Thoracic aorta (tissue), 2 donors: ENCODE data around the gene UAP1L1. TPM values are rescaled to one million over a fixed set of nuclear protein-coding genes. Genes with fewer than 3 reads are reported as not detected.
"Not testable (repeated sequence)": the region's sequence is repeated elsewhere in the genome, so short reads cannot be mapped to it uniquely, and the experiment has no call there.

Source experiments
- ATAC-seq: fragments of 150-250 bp; one replicate; pipeline ENCODE4 v1.8.0; 2017; ENCODE audit warnings: low read depth; ENCODE audit not compliant: insufficient number of reproducible peaks, low FRiP score
- DNase-seq: peaks from one replicate; pipeline ENCODE4 v3.0.0-alpha.2; 2020; ENCODE audit warnings: low spot score
- H3K27ac ChIP-seq, 2 donors: fragments of 200-600 bp; sonication (generic); 1 replicate in 1 of 2; 2 replicates in 1 of 2; pipeline ENCODE4 v1.5.1; 2016; ENCODE audit warnings: mild to moderate bottlenecking in 2 of 2, moderate library complexity in 2 of 2
- H3K27me3 ChIP-seq: fragments of 200-600 bp; sonication (generic); replicated peaks from 2 replicates; pipeline ENCODE4 v1.6.0; 2016; ENCODE audit warnings: mild to moderate bottlenecking; ENCODE audit not compliant: insufficient read depth
- H3K36me3 ChIP-seq: fragments of 200-600 bp; sonication (generic); one replicate; pipeline ENCODE4 v1.5.1; 2016
- H3K4me1 ChIP-seq, 2 donors: fragments of 200-600 bp; sonication (generic); 1 replicate in 1 of 2; 2 replicates in 1 of 2; pipeline versions ENCODE4 v1.5.1 to v1.6.0; 2016; ENCODE audit warnings: low read depth in 2 of 2, mild to moderate bottlenecking in 1 of 2; ENCODE audit not compliant: control insufficient read depth in 1 of 2
- H3K4me3 ChIP-seq: fragments of 200-600 bp; sonication (generic); 2 replicates; pipeline ENCODE4 v1.5.1; 2016; ENCODE audit warnings: mild to moderate bottlenecking
- H3K9me3 ChIP-seq: fragments of 200-600 bp; sonication (generic); 2 replicates; pipeline ENCODE4 v1.5.1; 2016
- CTCF ChIP-seq: fragments of 200-600 bp; sonication (generic); IDR thresholded peaks from one replicate; pipeline ENCODE4 v1.5.1; 2019; ENCODE audit warnings: antibody characterized with exemption
- total RNA-seq, 2 donors: library from RNA; depleted of rRNA; stranded (reverse); fragments of >200 nt; gene quantifications; one replicate each; pipeline versions ENCODE4 v1.1.0 to v1.2.3, GENCODE V29; 2016

Gene UAP1L1
- total RNA-seq, 2 donors from 2014 or later, result 9.6 to 11.4 TPM

GRCh38 chr9:137056739-137057415 is 20.4 kb upstream of the UAP1L1 start:
- peaks cover 8% of the 10 kb centered on the region for H3K27me3 ChIP-seq
- ATAC-seq (no peak), DNase-seq (no peak)
- no peak for TF ChIP-seq CTCF
- H3K4me3 ChIP-seq, result no peak overlapping the region
- H3K36me3 ChIP-seq, result no peaks in the 10 kb centered on the region
- H3K27ac ChIP-seq, result no peak overlapping the region
- H3K4me1 ChIP-seq, result peaks cover 7 to 23% of the 10 kb centered on the region in 2 donors
- H3K9me3 ChIP-seq, result no peaks in the 10 kb centered on the region

GRCh38 chr9:137057545-137057944 is 19.8 kb upstream of the UAP1L1 start:
- no peak for DNase-seq
- TF ChIP-seq CTCF, result no peak
- ATAC-seq, result no peak
- Histone ChIP-seq H3K9me3 (no peaks in the 10 kb centered on the region), H3K27me3 (peaks cover 8% of the 10 kb centered on the region), H3K4me3 (no peak overlapping the region), H3K4me1 (peaks cover 7 to 23% of the 10 kb centered on the region in 2 donors), H3K27ac (no peak overlapping the region), H3K36me3 (no peaks in the 10 kb centered on the region)

- Histone ChIP-seq H3K4me1 (peaks cover 1 to 18% of the 10 kb centered on the region in 2 donors), H3K9me3 (no peaks in the 10 kb centered on the region), H3K36me3 (no peaks in the 10 kb centered on the region), H3K27ac (no peak overlapping the region), H3K4me3 (no peak overlapping the region), H3K27me3 (peaks cover under 1% of the 10 kb centered on the region)
- no peak for DNase-seq
- no peak for TF ChIP-seq CTCF
- ATAC-seq, result no peak
Observed at GRCh38 chr9:137058521-137059234, 18.6 kb upstream of the UAP1L1 start.

GRCh38 chr9:137062384-137062783 is 14.9 kb upstream of the UAP1L1 start:
- TF ChIP-seq CTCF, result no peak
- H3K27me3 ChIP-seq, result no peaks in the 10 kb centered on the region
- no peak overlapping the region for H3K4me3 ChIP-seq
- H3K4me1 ChIP-seq, result peaks cover 0 to 8% of the 10 kb centered on the region in 2 donors
- H3K9me3 ChIP-seq, result no peaks in the 10 kb centered on the region
- ATAC-seq (no peak), DNase-seq (no peak)
- H3K27ac ChIP-seq, result no peak overlapping the region
- H3K36me3 ChIP-seq, result no peaks in the 10 kb centered on the region

GRCh38 chr9:137062798-137063197 is 14.5 kb upstream of the UAP1L1 start:
- not testable (repeated sequence) for H3K9me3 ChIP-seq, H3K4me1 ChIP-seq, H3K27ac ChIP-seq, DNase-seq, H3K27me3 ChIP-seq, ATAC-seq, H3K4me3 ChIP-seq, H3K36me3 ChIP-seq
